Naive thymus-derived CD8-positive, alpha-beta T cell (primary cell): ENCODE results near the gene PNPLA2. TPM values are rescaled to one million over a fixed set of nuclear protein-coding genes. Genes with fewer than 3 reads are reported as not detected.

ENCODE experiments used
- ATAC-seq, 2 donors: fragments of 150-1000 bp; cut with Tn5 transposase in 1 of 2; sonication (Bioruptor Pico), chemical (Tn5 transposase) in 1 of 2; 1 replicate in 1 of 2; 2 replicates in 1 of 2; pipeline ENCODE4 v1.10.0; 2021; ENCODE audit warnings: mild to moderate bottlenecking in 2 of 2, moderate library complexity in 2 of 2
- POLR2A ChIA-PET: fragments of 350-600 bp; sonication (Branson Sonifier 250); formaldehyde crosslinking; loops from one replicate; lab custom pipeline; 2021; ENCODE audit warnings: antibody characterized with exemption; lab: Charles Lee
- DNase-seq, 10 donors: peaks; one replicate each; pipeline versions ENCODE4 v3.0.0 to v3.0.0-alpha.2; 2020 to 2022
- H3K27ac Mint-ChIP-seq, 10 donors: one replicate each; pipeline ENCODE4 v1.8.0; 2020 to 2022; ENCODE audit warnings: mild to moderate bottlenecking in 10 of 10, mixed read lengths in 10 of 10, moderate library complexity in 4 of 10, inconsistent platforms in 1 of 10
- H3K27me3 Mint-ChIP-seq, 5 donors: one replicate each; pipeline ENCODE4 v1.8.0; 2021 to 2022; ENCODE audit warnings: mixed read lengths in 5 of 5
- H3K36me3 Mint-ChIP-seq, 3 donors: one replicate each; pipeline ENCODE4 v1.8.0; 2020 to 2022; ENCODE audit warnings: mixed read lengths in 3 of 3, mild to moderate bottlenecking in 2 of 3, inconsistent platforms in 1 of 3
- H3K4me1 Mint-ChIP-seq, 4 donors: one replicate each; pipeline ENCODE4 v1.8.0; 2021 to 2022; ENCODE audit warnings: mixed read lengths in 4 of 4
- H3K4me3 Mint-ChIP-seq, 10 donors: one replicate each; pipeline ENCODE4 v1.8.0; 2020 to 2022; ENCODE audit warnings: mild to moderate bottlenecking in 10 of 10, mixed read lengths in 10 of 10, moderate library complexity in 6 of 10, inconsistent platforms in 1 of 10
- H3K9me3 Mint-ChIP-seq, 9 donors: one replicate each; pipeline ENCODE4 v1.8.0; 2020 to 2022; ENCODE audit warnings: mixed read lengths in 9 of 9, mild to moderate bottlenecking in 3 of 9, inconsistent platforms in 1 of 9, moderate library complexity in 1 of 9
- polyA plus RNA-seq, 3 donors: library from polyadenylated mRNA; unstranded; fragments of 300-500 nt; fragmentation: Illumina TruSeq; gene quantifications; one replicate each; pipeline ENCODE4 v1.2.3, GENCODE V29; 2021
- total RNA-seq, 8 experiments: library from RNA in 2 of 8; stranded (reverse) in 2 of 8; gene quantifications; one replicate each; pipeline ENCODE4 v1.2.3 and lab custom pipeline; 2021 to 2026

Gene PNPLA2
- total and polyA plus RNA-seq, 5 experiments from 2014 or later = 20.5 to 251 (median 42.7) TPM

- POLR2A ChIA-PET = interaction anchor here (0.9 to 4.2 kb wide), 9 partner anchors 9 to 200 kb away, joined by 3 to 29 read pairs (median 6); partner anchors contain the start of genes PHRF1, PNPLA2 and RPLP2
- Mint-ChIP-seq H3K27ac (peak overlapping the region in 8 of 10 donors; percentile 43 to 88 (median 74)), H3K4me3 (peak overlapping the region; percentile 69 to 91 (median 76)), H3K4me1 (peaks cover 5 to 41% (median 22%) of the 10 kb centered on the region in 4 donors), H3K9me3 (no peaks in the 10 kb centered on the region), H3K27me3 (no peaks in the 10 kb centered on the region), H3K36me3 (no peaks in the 10 kb centered on the region)
- ATAC-seq (peak; percentile 45 to 56), DNase-seq (peak in 1 of 10 donors; percentile 28)
Measured at GRCh38 chr11:776561-777287, 42.0 kb upstream of the PNPLA2 start.

- Mint-ChIP-seq H3K27ac (peak within 1 kb of the TSS in 8 of 10 donors; percentile 43 to 90 (median 80)), H3K9me3 (no peaks in the 10 kb centered on the region), H3K27me3 (no peaks in the 10 kb centered on the region), H3K4me1 (peaks cover 5 to 42% (median 22%) of the 10 kb centered on the region in 4 donors), H3K4me3 (peak within 1 kb of the TSS; percentile 72 to 92 (median 82)), H3K36me3 (no peaks in the 10 kb centered on the region)
- POLR2A ChIA-PET = interaction anchor here (0.7 to 4.2 kb wide), 13 partner anchors 9 to 201 kb away, joined by 3 to 29 read pairs (median 5); partner anchors contain the start of genes PHRF1, PNPLA2 and RPLP2
- ATAC-seq (peak; percentile 86 to 89), DNase-seq (peak; percentile 86 to 99 (median 93))
Measured at GRCh38 chr11:777288-778255, 41.1 kb upstream of the PNPLA2 start, which contains the start of gene GATD1. Gene GATD1 (minus strand): TSS chr11:777487. CDS start chr11:777462, 25 bp downstream.

- DNase-seq = no peak
- Mint-ChIP-seq H3K27ac (peak overlapping the region in 5 of 10 donors; percentile 22 to 87 (median 69)), H3K9me3 (no peaks in the 10 kb centered on the region), H3K4me3 (peak overlapping the region; percentile 13 to 77 (median 42)), H3K4me1 (peaks cover 8 to 41% (median 24%) of the 10 kb centered on the region in 4 donors), H3K36me3 (peaks cover 0 to 4% (median 0%) of the 10 kb centered on the region in 3 donors), H3K27me3 (no peaks in the 10 kb centered on the region)
- no peak for ATAC-seq
- POLR2A ChIA-PET = interaction anchor here (0.7 to 4.2 kb wide), 4 partner anchors 17 to 89 kb away, joined by 3 to 29 read pairs (median 8); partner anchors contain the start of gene RPLP2
Measured at GRCh38 chr11:778976-779954, 39.4 kb upstream of the PNPLA2 start.

GRCh38 chr11:779955-780532, 38.7 kb upstream of the PNPLA2 start:
- Mint-ChIP-seq H3K4me1 (peaks cover 8 to 34% (median 22%) of the 10 kb centered on the region in 4 donors), H3K36me3 (peaks cover 0 to 4% (median 0%) of the 10 kb centered on the region in 3 donors), H3K27me3 (no peaks in the 10 kb centered on the region), H3K4me3 (peak overlapping the region in 4 of 10 donors; percentile 27 to 65 (median 42)), H3K9me3 (no peaks in the 10 kb centered on the region), H3K27ac (peak overlapping the region in 1 of 10 donors; percentile 4)
- DNase-seq (no peak), ATAC-seq (no peak)
- POLR2A ChIA-PET = interaction anchor here (4.2 kb wide), 1 partner anchor 16 kb away, joined by 29 read pairs; no protein-coding TSS in a partner anchor

GRCh38 chr11:782264-783174, 36.2 kb upstream of the PNPLA2 start:
- POLR2A ChIA-PET = interaction anchor here (0.8 kb wide), 1 partner anchor 10 kb away, joined by 3 read pairs; no protein-coding TSS in a partner anchor
- H3K4me1 Mint-ChIP-seq = peaks cover 5 to 28% (median 12%) of the 10 kb centered on the region in 4 donors
- peak in 1 of 10 donors; percentile 2 for DNase-seq
- no peaks in the 10 kb centered on the region for H3K27me3 Mint-ChIP-seq
- no peaks in the 10 kb centered on the region for H3K9me3 Mint-ChIP-seq
- no peak overlapping the region for H3K4me3 Mint-ChIP-seq
- H3K27ac Mint-ChIP-seq = no peak overlapping the region
- H3K36me3 Mint-ChIP-seq = peaks cover 0 to 4% (median 0%) of the 10 kb centered on the region in 3 donors
- ATAC-seq = no peak

GRCh38 chr11:783581-784015, 35.1 kb upstream of the PNPLA2 start:
- H3K27me3 Mint-ChIP-seq = peaks cover 0 to under 1% (median 0%) of the 10 kb centered on the region in 5 donors
- POLR2A ChIA-PET = interaction anchor here (0.8 to 1.0 kb wide), 2 partner anchors 9 to 195 kb away, joined by 3 read pairs; no protein-coding TSS in a partner anchor
- ATAC-seq = peak; percentile 57 to 85
- peak overlapping the region in 1 of 10 donors; percentile 55 for H3K27ac Mint-ChIP-seq
- peak in 2 of 10 donors; percentile 3 to 27 for DNase-seq
- H3K4me3 Mint-ChIP-seq = no peak overlapping the region
- H3K4me1 Mint-ChIP-seq = peaks cover 9 to 28% (median 16%) of the 10 kb centered on the region in 4 donors
- H3K36me3 Mint-ChIP-seq = peaks cover 0 to 4% (median 0%) of the 10 kb centered on the region in 3 donors
- no peaks in the 10 kb centered on the region for H3K9me3 Mint-ChIP-seq

GRCh38 chr11:786235-787083, 32.3 kb upstream of the PNPLA2 start:
- ATAC-seq = no peak
- peaks cover 0 to 8% (median 4%) of the 10 kb centered on the region in 3 donors for H3K36me3 Mint-ChIP-seq
- peak overlapping the region in 1 of 10 donors; percentile 11 for H3K4me3 Mint-ChIP-seq
- no peaks in the 10 kb centered on the region for H3K9me3 Mint-ChIP-seq
- H3K4me1 Mint-ChIP-seq = peaks cover 9 to 19% (median 17%) of the 10 kb centered on the region in 4 donors
- peak overlapping the region in 3 of 10 donors; percentile 40 to 53 (median 44) for H3K27ac Mint-ChIP-seq
- peaks cover 0 to 5% (median 0%) of the 10 kb centered on the region in 5 donors for H3K27me3 Mint-ChIP-seq
- DNase-seq = no peak
- POLR2A ChIA-PET = interaction anchor here (1.0 to 2.0 kb wide), 5 partner anchors 8 to 49 kb away, joined by 3 to 6 read pairs (median 4); no protein-coding TSS in a partner anchor

GRCh38 chr11:787084-787675, 31.5 kb upstream of the PNPLA2 start:
- no peak for ATAC-seq
- no peak overlapping the region for H3K4me3 Mint-ChIP-seq
- peaks cover 9 to 17% (median 16%) of the 10 kb centered on the region in 4 donors for H3K4me1 Mint-ChIP-seq
- POLR2A ChIA-PET = interaction anchor here (0.9 to 2.0 kb wide), 3 partner anchors 9 to 50 kb away, joined by 3 to 6 read pairs (median 4); no protein-coding TSS in a partner anchor
- H3K36me3 Mint-ChIP-seq = peaks cover 0 to 11% (median 4%) of the 10 kb centered on the region in 3 donors
- no peaks in the 10 kb centered on the region for H3K9me3 Mint-ChIP-seq
- no peak overlapping the region for H3K27ac Mint-ChIP-seq
- peaks cover 0 to 5% (median 0%) of the 10 kb centered on the region in 5 donors for H3K27me3 Mint-ChIP-seq
- no peak for DNase-seq
